Measurements from ENCODE around the gene STAC2.
A peak's percentile ranks its signal among the peaks of the same experiment; 100 is the strongest.
"Not testable (repeated sequence)": the region's sequence is repeated elsewhere in the genome, so short reads cannot be mapped to it uniquely, and the experiment has no call there.

Gene STAC2, protein sequence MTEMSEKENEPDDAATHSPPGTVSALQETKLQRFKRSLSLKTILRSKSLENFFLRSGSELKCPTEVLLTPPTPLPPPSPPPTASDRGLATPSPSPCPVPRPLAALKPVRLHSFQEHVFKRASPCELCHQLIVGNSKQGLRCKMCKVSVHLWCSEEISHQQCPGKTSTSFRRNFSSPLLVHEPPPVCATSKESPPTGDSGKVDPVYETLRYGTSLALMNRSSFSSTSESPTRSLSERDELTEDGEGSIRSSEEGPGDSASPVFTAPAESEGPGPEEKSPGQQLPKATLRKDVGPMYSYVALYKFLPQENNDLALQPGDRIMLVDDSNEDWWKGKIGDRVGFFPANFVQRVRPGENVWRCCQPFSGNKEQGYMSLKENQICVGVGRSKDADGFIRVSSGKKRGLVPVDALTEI

DNA sequence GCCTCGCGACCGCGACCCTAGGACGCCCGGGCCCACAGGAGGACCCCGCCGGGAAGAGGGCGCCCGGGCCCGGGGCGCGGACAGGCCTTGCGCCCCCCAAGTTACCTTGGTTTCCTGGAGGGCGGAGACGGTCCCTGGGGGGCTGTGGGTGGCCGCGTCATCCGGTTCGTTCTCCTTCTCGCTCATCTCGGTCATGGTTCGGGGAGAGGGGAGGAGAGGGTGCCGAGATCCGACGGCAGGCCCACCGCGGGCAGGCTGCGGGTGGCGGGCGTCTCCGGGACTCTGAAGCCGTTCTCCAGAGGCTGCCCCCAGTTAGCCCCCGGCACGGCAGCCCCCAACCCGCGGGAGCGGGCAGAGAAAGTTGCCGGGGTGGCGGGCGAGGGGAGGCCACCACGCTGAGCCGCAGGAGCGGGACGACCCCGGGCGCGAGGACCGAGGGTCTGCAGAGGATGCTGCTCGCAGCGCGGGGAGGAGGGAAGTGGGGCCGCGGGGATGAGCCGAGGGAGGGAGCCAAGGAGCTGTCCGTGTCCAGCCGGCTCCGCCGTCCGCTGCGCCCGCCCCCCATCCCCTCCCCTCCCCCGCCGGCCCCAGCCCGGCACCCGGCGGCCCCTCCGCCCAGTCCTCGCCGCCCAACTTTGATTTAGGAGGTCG, at the start of gene STAC2:
Gene STAC2, minus strand, starts transcription at position 638 of the 651 bp plus-strand sequence. Its CDS starts 443 bp downstream, at position 195.
- DNase-seq (ENCODE audit: low read depth in 3 of 3), result no peak

DNA sequence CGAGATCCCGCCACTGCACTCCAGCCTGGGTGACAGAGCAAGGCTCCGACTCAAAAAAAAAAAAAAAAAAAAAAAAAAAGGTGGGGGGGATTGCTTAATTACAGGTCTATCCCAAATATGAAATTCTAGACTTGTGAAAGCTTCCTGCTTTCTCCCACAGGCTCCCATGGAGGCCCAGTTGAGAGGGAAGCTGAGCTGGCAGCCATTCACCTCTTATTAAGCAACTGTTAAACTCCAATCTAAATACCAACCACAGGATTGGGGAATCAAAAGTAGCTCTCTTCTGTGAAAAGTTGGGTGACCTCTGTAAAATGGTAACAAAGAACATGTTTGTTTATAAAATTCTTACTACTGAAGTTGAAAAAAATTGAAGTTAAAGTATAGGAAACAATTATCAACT, 45.8 kb upstream of the STAC2 start:
- no peak for DNase-seq (ENCODE audit: low read depth in 3 of 3)

DNA sequence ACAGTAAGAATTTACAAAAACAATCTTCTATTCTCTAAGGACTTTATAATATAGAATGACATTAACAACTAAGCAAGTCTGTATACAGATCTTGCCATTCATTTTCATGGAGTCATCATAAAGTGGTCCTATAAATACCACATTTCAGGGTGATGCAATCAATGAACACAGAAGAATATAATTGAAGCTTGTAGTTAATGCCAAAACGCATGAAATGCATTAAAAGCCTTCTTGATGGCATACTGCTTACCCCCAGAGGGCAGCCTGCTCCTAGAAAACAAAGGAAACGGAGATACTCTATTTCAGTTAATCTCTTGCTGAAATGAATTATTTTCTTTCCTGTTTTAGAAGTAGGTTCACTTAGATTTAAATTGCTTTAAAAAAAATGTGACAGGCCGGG, 45.2 kb upstream of the STAC2 start:
- no peak for DNase-seq (ENCODE audit: low read depth in 3 of 3)

DNA sequence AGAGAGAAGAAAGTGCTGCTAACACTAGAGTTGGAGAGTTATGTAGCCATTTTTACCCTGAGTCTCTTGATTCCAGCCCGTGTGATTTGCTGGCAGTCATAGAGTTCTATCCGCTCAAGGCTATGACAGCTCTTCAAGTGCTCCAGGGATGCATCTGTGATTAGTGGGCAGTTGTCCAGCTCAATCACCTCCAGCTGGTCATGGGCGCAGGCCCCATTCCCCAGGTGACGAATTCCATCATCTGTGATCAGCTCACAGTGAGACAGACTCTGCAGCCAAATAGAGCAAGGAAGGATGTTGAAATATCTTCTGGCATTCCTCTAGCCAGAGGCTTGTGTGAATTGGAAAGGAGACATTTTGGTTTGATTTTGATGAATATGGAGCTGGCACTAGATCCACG, 38.4 kb upstream of the STAC2 start:
- DNase-seq (ENCODE audit: low read depth in 3 of 3), result no peak

DNA sequence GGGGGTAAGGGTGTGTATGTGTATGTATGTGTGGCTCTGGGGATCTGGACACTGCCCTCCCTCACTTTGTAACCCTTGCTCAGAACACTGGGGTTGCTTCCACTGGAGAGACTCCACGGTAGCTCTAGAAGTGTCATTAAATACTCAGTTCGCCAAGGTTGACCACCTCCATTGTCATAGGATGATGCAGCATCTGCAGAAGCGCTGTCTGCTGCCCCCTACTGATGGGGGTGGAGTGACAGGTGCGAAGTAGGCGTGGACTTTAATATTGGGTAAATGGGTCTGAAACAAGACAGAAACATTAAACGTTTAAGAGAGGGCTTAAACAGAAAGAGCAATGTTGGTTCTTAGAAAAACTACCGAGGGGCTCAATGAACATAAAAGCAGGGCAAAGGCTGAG, 35.5 kb upstream of the STAC2 start:
- peak in 1 of 3 experiments; percentile 32 for DNase-seq (ENCODE audit: low read depth in 3 of 3)

DNA sequence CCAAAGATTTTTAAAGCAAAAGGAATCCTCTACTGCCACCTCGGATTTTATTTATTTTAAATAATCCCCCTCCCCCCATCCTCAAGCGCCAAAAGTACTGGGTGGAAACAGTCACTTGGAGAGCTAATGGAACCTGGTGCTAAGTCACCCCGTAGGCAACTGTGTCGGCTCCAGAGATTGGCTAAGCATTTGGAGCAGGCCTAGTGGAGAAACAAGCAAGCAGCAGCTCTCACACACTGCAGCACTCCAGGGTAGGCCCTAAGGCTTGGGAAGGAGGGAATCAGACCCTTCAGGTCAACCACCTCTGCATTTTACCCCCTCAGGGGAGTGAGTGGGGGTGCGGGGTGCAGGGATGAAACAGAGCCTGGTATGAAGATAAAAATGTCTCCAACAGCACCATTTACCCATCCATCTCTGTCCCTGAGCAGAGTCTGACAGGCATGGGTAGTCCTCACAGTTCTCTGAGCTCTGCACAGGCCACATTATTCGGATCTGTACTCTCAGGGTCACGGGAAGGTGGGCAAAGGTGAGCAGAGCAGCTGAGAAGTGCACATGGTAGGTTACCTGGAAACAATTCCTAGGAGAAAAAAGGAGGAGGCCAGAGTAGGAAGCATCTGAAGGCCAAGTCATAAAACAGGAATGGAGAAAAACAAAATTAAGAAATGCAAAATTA, 27.2 kb upstream of the STAC2 start:
- no peak for DNase-seq (ENCODE audit: low read depth in 3 of 3)

DNA sequence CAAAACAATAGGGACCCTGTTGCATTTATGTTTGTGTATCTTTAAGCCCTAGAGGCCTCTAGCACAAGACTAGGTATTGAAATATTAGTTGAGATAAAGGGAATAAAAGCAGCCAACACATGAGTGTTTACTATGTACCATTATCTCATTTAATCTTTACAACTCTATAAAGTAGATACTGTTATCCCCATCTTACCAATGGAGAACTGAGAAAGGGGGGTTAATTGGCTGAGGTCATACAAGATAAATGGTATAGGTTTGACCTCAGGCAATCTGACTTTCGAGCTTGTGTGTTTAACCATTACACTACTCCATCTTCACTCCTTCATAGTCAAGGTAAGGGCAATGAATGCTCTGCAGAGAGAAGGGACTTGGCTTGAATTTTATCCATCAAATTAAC, 26.3 kb upstream of the STAC2 start:
- no peak for DNase-seq (ENCODE audit: low read depth in 3 of 3)

DNA sequence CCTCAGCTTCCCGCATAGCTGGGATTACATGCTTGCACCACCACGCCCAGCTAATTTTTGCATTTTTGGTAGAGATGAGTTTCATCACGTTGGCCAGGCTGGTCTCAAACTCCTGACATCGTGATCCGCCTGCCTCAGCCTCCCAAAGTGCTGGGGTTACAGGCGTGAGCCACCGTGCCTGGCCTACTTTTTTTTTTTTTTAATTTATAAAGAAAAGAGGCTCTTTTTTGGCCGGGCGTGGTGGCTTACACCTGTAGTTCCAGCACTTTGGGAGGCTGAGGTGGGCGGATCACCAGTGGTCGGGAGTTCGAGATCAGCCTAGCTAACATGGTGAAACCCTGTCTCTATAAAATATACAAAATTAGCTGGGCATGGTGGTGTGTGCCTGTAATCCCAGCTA, 24.3 kb upstream of the STAC2 start:
- not testable (repeated sequence) for DNase-seq (ENCODE audit: low read depth in 3 of 3)

DNA sequence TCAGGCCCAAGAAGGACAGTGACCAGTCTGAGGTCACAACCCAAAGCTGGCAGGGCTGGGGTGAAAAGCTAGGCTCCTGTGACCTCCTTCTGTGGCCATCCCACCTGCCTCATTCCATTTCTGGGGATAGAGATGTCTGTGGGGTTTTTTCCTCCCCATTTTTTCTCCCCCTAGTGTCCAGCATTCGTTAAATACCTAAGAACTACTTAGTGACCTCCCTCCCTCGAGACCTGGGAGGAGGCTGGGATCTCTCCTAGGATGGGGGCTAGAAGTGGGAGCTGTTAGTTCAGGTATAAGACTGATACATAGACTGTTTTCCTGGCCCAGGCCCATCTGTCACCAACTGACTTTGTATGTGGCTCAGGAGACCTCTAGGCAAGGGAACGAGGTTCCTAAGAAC, 20.5 kb upstream of the STAC2 start:
- no peak for DNase-seq (ENCODE audit: low read depth in 3 of 3)

DNA sequence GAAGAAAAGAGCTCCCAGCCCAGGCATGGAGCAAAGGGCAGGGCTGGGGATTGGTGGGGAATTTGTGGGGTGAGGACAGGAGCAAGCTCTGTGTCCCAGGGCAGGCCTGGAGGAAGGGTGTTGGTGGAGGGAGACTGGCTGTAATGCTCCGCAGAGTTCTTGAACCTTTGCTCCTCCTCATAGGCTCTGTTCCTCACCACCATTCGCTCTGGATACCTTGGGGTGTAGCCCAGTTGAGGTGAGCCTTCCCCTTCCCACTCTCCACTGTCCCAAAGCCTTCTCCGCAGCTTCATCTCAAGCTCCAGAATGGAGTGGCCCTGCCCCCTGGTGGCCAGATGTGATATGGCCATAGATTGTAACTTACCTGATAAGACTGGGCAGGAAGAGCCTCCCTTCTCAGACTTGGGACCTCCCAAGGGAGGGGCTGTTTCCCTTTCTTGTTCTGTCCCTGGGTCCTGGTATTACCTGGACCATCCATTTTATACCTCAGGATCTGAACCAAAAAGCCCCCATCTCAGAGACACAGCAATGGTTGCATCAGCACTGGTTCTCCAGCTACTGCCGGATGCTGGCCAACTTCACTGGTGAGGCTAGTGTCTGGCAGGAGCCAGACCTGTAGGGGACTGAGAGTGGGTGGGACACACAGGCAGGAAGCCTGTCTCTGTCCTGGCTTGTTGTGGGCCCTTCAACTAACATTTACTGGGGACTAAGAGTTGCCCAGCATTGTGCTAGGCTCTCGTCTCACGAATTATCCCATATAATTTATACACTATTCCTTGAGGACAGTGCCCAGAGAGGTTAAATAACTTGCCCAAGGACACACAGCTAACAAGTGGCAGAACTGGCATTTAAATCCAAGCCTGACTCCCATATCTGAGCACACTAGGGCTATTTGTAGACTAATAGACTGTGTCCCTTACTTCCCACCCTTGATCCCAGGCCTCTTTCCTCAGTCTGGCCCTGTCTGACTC, 19.1 kb upstream of the STAC2 start:
- DNase-seq (ENCODE audit: low read depth in 3 of 3), result peak; percentile 76 to 85 (median 80)

DNA sequence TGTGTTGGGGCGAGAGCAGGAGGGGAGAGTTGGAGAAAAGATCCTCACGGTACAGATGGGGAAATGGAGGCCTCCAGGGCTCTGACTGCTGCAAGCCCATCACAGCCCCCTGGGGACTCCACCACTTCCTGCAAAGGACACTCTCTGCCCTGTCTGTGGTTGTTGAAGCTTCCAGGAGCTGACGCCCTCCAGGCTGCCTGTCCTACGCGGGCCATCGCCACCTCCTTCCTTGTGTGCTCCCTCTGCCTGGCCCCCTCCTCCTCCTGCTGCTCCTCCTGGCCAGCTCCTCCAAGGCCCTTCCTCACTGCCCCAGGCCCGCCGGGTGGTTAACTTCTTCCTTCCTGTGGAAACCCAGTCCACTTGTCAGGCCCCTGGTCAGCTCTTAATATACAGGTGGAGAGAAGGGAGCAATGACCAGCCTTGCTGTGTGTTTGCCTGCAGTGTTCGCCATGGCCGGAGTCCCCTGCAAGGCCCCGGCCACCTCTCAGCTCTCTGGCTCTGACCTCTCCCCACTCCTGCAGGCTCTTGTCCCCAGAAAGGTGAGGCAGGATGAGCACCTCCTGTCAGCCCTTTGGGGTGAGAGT, 18.4 kb upstream of the STAC2 start:
- no peak for DNase-seq (ENCODE audit: low read depth in 3 of 3)

DNA sequence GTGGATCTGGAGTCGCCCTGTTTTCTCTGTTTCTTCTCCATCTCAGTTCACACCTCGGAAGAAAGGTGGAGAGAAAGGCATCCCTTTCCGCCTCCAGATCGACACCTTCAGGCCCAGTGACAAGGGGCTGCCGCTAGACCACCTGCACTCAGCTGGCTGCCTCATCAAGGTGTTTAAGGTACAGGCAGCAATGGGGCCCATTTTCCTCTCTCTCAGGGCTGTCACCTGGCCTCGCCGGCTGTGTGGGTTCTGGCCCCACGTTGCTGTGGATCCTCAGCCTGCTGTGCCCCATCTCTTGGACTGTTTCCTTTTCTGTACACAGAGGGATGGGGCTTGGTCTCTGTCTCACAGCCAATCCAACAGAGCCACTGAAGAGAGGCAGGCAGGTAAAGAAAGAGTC, 17.4 kb upstream of the STAC2 start:
- no peak for DNase-seq (ENCODE audit: low read depth in 3 of 3)

DNA sequence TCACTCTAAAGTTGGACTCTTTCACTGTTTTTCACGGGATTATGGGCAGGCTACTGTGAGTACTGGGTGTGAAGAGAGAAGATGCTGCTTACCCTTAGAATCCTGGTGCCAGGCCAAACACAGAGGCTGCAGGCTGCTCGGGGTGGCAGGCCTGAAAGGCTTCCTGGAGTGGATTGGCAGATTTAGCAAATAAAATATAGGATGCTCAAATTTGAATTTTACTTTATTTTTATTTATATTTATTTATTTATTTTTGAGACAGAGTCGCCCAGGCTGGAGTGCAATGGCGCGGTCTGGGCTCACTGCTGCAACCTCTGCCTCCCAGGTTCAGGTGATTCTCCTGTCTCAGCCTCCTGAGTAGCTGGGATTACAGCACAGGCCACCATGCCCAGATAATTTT, 14.9 kb upstream of the STAC2 start:
- DNase-seq (ENCODE audit: low read depth in 3 of 3), result no peak

DNA sequence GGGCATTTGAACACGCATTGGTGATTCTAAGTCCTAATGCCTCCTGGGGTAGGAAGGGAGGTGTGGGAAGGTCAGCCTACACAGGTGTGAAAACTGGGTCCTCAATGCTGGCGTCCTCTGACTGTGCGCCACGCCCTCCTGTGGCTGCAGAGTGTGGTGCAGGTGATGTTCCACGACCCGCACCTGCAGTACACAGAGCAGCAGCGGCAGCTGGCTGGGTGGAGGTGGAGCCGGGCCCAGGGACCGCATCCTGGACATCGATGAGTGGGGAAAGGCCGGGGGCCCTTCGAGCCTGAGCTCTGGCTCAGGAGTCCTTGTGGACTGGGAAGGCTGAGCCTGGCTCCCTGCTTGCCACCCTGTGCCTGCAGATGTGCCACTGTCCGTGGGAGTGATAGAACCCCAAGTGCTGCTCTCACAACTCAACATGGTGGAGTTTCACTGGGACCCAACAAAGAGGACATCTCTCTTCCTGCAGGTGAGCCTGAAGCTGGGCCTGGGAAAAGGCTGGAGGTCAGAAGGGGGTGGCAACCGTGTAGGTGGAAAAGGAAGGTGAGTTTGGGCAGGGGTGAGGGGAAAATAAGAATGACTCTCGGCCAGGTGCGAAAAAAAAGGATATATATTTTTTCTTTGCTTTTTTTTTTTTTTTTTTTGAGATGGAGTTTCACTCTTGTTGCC, 14.0 kb upstream of the STAC2 start:
- DNase-seq (ENCODE audit: low read depth in 3 of 3), result peak in 2 of 3 experiments; percentile 18 to 72

DNA sequence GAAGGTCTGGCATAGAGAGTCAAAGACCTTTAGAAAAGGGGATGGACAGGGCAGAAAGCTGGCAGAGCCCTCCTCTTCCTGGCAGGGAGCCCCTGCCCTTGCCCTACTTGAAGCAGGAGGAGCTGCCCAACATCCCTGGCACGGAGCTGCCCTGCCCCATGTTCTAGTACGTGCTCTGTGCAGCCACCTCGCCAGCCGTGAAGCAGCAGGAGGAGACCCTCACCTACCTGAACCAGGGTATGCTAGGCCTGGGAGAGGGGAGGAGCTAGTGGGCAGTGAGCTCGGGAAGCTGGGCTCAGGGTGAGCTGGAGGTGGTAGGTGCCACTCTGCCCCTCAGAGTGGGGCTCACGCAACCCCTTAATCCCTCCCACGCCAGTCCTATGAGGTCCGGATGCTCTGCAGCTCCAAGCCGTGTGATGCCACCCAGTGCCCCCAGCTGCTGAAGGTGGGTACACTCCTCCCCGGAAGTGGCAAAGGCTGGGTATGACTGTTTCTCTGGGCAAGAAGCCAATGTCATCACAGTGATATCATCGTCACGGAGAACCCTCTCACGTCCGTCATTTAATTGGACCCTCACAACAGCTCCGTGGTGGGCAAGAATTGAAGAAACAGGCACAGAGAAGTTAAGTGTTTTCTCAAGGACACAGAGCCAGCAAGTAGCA, 12.7 kb upstream of the STAC2 start:
- DNase-seq (ENCODE audit: low read depth in 3 of 3), result peak; percentile 22 to 57 (median 43)

DNA sequence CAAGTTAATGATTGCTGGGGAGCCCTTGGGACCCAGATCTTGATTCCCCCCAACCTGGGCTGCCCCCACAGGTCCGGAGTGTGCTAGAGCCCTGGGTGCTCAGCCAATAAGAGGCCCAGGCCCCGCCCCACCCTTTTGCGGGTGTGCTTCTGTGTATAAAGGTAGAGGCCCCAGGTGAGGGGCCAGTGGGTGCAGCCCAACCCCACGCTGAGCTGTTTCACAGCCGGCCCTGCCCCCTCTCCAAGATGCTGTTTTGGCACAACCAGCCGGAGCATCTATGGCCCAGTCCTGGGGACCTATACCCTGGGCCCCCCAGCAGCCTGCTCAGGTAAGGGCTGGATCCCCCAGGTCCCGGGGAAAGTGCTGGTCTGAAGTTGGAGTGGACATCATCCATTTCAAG, 11.8 kb upstream of the STAC2 start:
- no peak for DNase-seq (ENCODE audit: low read depth in 3 of 3)

DNA sequence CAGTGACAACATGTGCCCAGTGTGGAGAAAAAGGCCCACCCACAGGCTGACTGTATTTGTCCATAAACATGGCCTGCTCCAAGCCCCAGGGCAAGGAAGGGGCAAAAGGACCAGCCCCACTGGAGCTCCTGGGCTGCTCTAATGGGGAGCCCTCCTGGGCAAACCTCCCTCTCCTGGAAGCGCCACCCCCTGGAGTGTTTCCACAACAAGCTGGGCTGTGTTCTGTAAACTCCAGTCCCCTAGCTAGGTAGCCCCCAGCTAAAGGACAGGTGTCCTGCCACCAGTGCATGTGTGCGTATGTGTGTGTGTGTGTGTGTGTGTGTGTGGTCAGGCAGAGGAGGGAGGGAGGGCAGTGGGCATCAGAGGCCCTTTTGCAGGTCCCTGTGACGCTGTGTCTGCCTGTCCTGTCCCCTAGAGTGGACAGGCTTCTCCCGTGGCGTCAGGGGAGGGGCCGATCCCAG, 11.3 kb upstream of the STAC2 start:
- no peak for DNase-seq (ENCODE audit: low read depth in 3 of 3)

DNA sequence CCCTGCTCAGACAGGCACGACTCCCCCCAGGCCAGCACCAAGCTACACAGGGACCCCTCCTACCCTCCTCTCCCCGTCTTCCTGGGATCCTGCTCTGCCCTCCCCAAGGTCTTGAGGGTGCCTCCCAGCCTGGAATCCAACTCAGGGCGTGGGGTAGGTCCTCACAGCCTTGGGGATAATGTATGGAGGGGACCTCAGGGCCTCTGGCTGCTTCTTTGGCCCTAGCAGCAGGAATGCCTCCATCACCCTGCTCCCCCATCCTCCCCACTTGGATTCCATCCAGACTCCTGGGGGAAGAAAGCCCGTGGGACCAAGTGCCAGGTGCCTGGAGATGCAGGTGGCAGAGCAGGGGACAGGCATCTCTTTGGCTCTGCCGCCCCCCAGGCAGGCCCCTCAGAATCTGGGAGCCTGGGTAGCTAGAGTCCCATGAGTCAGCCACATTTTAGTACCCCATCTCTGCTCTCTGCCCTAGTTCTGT, 10.7 kb upstream of the STAC2 start:
- DNase-seq (ENCODE audit: low read depth in 3 of 3), result no peak

DNA sequence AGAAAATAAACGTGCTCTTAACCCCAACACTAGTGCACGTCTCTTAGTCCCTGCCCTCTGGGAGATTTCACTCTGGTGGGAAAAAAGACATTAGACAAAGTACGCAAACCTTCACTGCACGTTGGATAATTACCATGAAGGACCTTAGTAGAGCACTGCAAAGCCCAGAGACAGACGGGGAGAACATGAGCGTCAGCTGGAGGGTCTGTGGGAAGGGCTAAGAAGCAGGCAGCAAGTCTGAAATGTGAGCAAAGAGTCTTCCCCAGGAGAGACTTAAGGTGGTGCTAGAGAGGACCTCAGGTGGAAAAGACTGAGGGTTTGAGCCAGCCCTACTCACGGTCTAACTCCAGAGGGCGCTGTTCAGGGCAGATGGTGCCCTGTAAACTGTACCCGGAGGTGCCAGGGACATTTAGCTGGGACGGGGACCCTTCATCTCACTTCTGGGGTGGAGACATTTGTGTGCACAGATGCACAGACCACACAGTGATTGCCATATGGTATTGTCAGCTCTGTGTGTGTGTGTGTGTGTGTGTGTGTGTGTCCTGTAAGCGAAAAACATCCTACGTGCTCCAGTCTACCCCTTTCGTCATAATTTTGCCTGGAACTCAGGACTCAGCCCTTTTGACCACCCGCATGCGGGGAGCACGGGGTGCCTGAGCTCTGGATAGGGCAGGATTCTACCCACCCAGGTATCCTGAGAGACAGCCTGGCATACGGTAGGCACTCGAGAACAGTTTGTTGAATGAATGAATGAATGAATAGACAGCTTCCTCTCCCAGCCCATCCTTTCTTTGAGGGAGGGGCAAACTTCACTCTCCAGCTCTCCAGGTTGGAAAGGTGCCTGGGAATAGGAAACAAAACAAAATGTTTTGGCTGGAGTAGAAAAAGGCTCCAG, 10.1 kb upstream of the STAC2 start:
- peak in 1 of 3 experiments; percentile 34 for DNase-seq (ENCODE audit: low read depth in 3 of 3)

Data from stimulated activated CD4-positive, alpha-beta T cell treated with anti-CD3 and anti-CD28 coated beads, TNF-alpha, amount 100 ng/mL, for 24 hours (primary cell).